ENCODE results near the gene GRIK3. TPM values are rescaled to one million over a fixed set of nuclear protein-coding genes. Genes with fewer than 3 reads are reported as not detected.

GRIK3 gene
- total RNA-seq, 1 experiment from 2014 or later: 5.5 TPM

DNA sequence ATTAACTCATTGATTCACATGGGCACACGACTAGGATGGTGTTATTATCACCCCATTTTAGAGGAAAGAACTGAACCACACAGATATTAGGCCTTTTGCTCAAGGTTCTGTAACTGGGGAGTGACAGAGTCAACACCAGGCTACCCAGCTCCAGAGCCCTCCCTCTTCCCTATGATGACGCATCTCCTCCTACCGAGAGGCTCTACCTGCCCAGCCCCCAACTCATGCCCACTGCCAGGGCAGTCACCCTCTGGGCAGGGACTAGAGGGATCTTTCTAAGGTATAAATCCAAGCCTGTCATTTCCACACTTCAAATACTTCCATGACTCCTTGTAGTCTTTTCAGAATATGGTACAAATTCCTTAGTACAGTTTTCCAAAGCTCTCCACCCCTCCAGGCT is 171.3 kb downstream of the GRIK3 start:
- POLR2A ChIA-PET: no interaction called here
- CTCF ChIA-PET: interaction anchor here (1.0 to 6.3 kb wide), 19 partner anchors 12 to 410 kb away, joined by 3 to 125 read pairs (median 5); no protein-coding TSS in a partner anchor

DNA sequence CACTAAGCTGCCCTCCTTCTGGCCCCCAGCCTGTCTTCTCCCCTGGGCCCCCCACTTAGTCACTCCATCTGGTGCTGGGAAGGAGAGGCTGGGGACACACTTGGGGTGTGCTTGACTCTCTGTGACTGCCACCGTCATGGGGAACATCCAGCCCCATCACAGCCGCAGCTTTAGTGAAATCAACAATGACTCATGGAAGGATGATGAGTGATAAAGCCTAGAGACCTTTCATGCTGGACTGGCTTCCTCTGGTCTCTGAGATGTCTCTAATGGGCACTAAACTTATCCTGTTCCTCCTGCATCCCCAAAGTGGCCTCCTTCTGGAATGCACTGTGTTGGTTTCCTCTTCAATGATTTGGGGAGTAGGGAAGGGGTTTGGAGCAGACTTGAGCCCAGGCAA is 172.9 kb downstream of the GRIK3 start:
- Mint-ChIP-seq H3K27me3 (ENCODE audit: low read depth) (peaks cover 2% of the 10 kb centered on the region; the same call in 1 of the 2 replicates), H3K4me1 (peaks cover 16% of the 10 kb centered on the region), H3K4me3 (no peak overlapping the region), H3K36me3 (no peaks in the 10 kb centered on the region), H3K9me3 (no peaks in the 10 kb centered on the region), H3K27ac (no peak overlapping the region)
- ATAC-seq: no peak
- ChIA-PET CTCF (interaction anchor here (1.1 to 1.7 kb wide), 3 partner anchors 10 to 285 kb away, joined by 3 to 6 read pairs (median 4); no protein-coding TSS in a partner anchor), POLR2A (no interaction called here)
- no peak for DNase-seq (ENCODE audit: low spot score)
- no peak for TF ChIP-seq ZNF263 (CRISPR knock-in tag; IDR thresholded peaks at IDR 0.05; ENCODE audit: low read depth)
- TF ChIP-seq SP1 (CRISPR knock-in tag; conservative IDR thresholded peaks at IDR 0.05): no peak
- TF ChIP-seq, protein P1, sequence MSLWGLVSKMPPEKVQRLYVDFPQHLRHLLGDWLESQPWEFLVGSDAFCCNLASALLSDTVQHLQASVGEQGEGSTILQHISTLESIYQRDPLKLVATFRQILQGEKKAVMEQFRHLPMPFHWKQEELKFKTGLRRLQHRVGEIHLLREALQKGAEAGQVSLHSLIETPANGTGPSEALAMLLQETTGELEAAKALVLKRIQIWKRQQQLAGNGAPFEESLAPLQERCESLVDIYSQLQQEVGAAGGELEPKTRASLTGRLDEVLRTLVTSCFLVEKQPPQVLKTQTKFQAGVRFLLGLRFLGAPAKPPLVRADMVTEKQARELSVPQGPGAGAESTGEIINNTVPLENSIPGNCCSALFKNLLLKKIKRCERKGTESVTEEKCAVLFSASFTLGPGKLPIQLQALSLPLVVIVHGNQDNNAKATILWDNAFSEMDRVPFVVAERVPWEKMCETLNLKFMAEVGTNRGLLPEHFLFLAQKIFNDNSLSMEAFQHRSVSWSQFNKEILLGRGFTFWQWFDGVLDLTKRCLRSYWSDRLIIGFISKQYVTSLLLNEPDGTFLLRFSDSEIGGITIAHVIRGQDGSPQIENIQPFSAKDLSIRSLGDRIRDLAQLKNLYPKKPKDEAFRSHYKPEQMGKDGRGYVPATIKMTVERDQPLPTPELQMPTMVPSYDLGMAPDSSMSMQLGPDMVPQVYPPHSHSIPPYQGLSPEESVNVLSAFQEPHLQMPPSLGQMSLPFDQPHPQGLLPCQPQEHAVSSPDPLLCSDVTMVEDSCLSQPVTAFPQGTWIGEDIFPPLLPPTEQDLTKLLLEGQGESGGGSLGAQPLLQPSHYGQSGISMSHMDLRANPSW (CRISPR knock-in tag; conservative IDR thresholded peaks at IDR 0.05; ENCODE audit: low read depth): no peak
- TF ChIP-seq SMAD4 (CRISPR knock-in tag; IDR thresholded peaks at IDR 0.05): no peak
- no peak for TF ChIP-seq RELA (CRISPR knock-in tag; IDR thresholded peaks at IDR 0.05; ENCODE audit: borderline replicate concordance)
- TF ChIP-seq, protein P2, sequence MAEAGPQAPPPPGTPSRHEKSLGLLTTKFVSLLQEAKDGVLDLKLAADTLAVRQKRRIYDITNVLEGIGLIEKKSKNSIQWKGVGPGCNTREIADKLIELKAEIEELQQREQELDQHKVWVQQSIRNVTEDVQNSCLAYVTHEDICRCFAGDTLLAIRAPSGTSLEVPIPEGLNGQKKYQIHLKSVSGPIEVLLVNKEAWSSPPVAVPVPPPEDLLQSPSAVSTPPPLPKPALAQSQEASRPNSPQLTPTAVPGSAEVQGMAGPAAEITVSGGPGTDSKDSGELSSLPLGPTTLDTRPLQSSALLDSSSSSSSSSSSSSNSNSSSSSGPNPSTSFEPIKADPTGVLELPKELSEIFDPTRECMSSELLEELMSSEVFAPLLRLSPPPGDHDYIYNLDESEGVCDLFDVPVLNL (CRISPR knock-in tag; IDR thresholded peaks at IDR 0.05; ENCODE audit: borderline replicate concordance, low read depth): no peak
- TF ChIP-seq, protein P3, sequence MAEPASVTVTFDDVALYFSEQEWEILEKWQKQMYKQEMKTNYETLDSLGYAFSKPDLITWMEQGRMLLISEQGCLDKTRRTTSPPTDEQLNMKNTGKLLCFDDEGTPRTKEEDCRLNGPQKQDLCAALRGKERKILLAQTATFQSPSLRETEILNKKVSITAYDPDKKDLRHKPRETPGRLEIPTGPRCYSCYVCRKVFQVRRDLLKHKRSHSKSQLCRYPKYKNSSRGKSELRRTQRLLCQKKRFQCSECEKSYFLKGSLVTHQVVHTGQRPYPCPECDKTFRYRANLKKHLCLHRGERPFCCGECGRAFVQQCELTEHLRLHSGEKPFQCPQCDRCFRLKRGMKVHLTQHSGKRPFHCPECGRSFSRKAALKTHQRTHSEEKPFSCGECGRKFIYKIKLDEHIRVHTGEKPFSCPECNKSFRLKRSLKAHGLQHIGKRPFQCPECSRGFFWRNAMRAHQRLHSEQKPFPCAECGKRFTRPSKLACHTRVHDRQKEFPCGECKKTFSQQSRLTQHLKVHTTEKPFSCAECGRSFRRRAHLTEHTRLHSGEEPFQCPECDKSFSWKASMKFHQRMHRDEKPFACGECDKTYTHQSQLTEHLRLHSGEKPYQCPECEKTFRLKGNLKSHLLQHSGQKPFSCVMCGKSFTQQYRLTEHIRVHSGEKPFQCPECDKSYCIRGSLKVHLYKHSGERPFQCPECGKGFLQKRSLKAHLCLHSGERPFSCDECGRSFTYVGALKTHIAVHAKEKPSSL (CRISPR knock-in tag; conservative IDR thresholded peaks at IDR 0.05): no peak
- no peak for TF ChIP-seq JAZF1 (CRISPR knock-in tag; IDR thresholded peaks at IDR 0.05)
- TF ChIP-seq, protein P4, sequence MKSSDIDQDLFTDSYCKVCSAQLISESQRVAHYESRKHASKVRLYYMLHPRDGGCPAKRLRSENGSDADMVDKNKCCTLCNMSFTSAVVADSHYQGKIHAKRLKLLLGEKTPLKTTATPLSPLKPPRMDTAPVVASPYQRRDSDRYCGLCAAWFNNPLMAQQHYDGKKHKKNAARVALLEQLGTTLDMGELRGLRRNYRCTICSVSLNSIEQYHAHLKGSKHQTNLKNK (CRISPR knock-in tag; IDR thresholded peaks at IDR 0.05): no peak
- no peak for TF ChIP-seq CREM (CRISPR knock-in tag; IDR thresholded peaks at IDR 0.05)
- TF ChIP-seq, protein P5, sequence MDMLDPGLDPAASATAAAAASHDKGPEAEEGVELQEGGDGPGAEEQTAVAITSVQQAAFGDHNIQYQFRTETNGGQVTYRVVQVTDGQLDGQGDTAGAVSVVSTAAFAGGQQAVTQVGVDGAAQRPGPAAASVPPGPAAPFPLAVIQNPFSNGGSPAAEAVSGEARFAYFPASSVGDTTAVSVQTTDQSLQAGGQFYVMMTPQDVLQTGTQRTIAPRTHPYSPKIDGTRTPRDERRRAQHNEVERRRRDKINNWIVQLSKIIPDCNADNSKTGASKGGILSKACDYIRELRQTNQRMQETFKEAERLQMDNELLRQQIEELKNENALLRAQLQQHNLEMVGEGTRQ (CRISPR knock-in tag; IDR thresholded peaks at IDR 0.05): no peak
- TF ChIP-seq, protein P6, sequence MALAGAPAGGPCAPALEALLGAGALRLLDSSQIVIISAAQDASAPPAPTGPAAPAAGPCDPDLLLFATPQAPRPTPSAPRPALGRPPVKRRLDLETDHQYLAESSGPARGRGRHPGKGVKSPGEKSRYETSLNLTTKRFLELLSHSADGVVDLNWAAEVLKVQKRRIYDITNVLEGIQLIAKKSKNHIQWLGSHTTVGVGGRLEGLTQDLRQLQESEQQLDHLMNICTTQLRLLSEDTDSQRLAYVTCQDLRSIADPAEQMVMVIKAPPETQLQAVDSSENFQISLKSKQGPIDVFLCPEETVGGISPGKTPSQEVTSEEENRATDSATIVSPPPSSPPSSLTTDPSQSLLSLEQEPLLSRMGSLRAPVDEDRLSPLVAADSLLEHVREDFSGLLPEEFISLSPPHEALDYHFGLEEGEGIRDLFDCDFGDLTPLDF (CRISPR knock-in tag; IDR thresholded peaks at IDR 0.05): no peak
- no peak for TF ChIP-seq GTF2I (CRISPR knock-in tag; conservative IDR thresholded peaks at IDR 0.05)

More for the DNA sequence above, 171.3 kb downstream of the GRIK3 start:
- no peak overlapping the region for H3K4me3 Mint-ChIP-seq
- H3K9me3 Mint-ChIP-seq: no peaks in the 10 kb centered on the region
- no peak overlapping the region for H3K27ac Mint-ChIP-seq
- H3K27me3 Mint-ChIP-seq (ENCODE audit: low read depth): no peaks in the 10 kb centered on the region; the same call in 1 of the 2 replicates
- no peak for DNase-seq (ENCODE audit: low spot score)
- no peaks in the 10 kb centered on the region for H3K36me3 Mint-ChIP-seq
- ATAC-seq: no peak
- H3K4me1 Mint-ChIP-seq: peaks cover 2% of the 10 kb centered on the region
- TF ChIP-seq ZNF423 (CRISPR knock-in tag; IDR thresholded peaks at IDR 0.05): no peak
- TF ChIP-seq, protein P7, sequence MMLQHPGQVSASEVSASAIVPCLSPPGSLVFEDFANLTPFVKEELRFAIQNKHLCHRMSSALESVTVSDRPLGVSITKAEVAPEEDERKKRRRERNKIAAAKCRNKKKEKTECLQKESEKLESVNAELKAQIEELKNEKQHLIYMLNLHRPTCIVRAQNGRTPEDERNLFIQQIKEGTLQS (CRISPR knock-in tag; conservative IDR thresholded peaks at IDR 0.05): no peak
- TF ChIP-seq, protein P8, sequence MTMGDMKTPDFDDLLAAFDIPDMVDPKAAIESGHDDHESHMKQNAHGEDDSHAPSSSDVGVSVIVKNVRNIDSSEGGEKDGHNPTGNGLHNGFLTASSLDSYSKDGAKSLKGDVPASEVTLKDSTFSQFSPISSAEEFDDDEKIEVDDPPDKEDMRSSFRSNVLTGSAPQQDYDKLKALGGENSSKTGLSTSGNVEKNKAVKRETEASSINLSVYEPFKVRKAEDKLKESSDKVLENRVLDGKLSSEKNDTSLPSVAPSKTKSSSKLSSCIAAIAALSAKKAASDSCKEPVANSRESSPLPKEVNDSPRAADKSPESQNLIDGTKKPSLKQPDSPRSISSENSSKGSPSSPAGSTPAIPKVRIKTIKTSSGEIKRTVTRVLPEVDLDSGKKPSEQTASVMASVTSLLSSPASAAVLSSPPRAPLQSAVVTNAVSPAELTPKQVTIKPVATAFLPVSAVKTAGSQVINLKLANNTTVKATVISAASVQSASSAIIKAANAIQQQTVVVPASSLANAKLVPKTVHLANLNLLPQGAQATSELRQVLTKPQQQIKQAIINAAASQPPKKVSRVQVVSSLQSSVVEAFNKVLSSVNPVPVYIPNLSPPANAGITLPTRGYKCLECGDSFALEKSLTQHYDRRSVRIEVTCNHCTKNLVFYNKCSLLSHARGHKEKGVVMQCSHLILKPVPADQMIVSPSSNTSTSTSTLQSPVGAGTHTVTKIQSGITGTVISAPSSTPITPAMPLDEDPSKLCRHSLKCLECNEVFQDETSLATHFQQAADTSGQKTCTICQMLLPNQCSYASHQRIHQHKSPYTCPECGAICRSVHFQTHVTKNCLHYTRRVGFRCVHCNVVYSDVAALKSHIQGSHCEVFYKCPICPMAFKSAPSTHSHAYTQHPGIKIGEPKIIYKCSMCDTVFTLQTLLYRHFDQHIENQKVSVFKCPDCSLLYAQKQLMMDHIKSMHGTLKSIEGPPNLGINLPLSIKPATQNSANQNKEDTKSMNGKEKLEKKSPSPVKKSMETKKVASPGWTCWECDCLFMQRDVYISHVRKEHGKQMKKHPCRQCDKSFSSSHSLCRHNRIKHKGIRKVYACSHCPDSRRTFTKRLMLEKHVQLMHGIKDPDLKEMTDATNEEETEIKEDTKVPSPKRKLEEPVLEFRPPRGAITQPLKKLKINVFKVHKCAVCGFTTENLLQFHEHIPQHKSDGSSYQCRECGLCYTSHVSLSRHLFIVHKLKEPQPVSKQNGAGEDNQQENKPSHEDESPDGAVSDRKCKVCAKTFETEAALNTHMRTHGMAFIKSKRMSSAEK (CRISPR knock-in tag; IDR thresholded peaks at IDR 0.05; ENCODE audit: borderline replicate concordance): no peak
- TF ChIP-seq ZNF121 (CRISPR knock-in tag; IDR thresholded peaks at IDR 0.05): no peak
- TF ChIP-seq, protein P9, sequence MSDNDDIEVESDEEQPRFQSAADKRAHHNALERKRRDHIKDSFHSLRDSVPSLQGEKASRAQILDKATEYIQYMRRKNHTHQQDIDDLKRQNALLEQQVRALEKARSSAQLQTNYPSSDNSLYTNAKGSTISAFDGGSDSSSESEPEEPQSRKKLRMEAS (CRISPR knock-in tag; IDR thresholded peaks at IDR 0.05): no peak
- no peak for TF ChIP-seq JUN (CRISPR knock-in tag; IDR thresholded peaks at IDR 0.05)

All from WTC11 (cell line).